Panc1 (cell line): Measurements from ENCODE around the gene BATF3. TPM values are rescaled to one million over a fixed set of nuclear protein-coding genes. Genes with fewer than 3 reads are reported as not detected.

Experiments
- ATAC-seq: fragments of 200-7000 bp; cut with Tn5 transposase; 2 replicates; pipeline ENCODE4 v1.9.1; 2020; ENCODE audit warnings: mild to moderate bottlenecking, moderate library complexity
- BruUV-seq: library from RNA; stranded (reverse); fragments of 400-500 nt; replicated peaks from 2 replicates; lab custom pipeline; 2021; lab: Mats Ljungman, UMichigan
- CTCF ChIA-PET: fragments of 300-600 bp; sonication (Branson Sonifier 250); formaldehyde crosslinking; loops from one replicate; lab custom pipeline; 2022; ENCODE audit warnings: antibody characterized with exemption; lab: Charles Lee
- POLR2A ChIA-PET: fragments of 300-600 bp; sonication (Branson Sonifier 250); formaldehyde crosslinking; loops from one replicate; lab custom pipeline; 2022; ENCODE audit warnings: antibody characterized with exemption; lab: Charles Lee
- DNase-seq: peaks from one replicate; pipeline ENCODE4 v3.0.0-alpha.2; 2010; ENCODE audit warnings: low read depth, low spot score
- H3K27ac ChIP-seq: 2 replicates; pipeline ENCODE4 v1.5.1; 2011; ENCODE audit warnings: mild to moderate bottlenecking, low read length, inconsistent platforms
- H3K27me3 ChIP-seq: fragments of 200-500 bp; sonication (Bioruptor generic); 2 replicates; pipeline ENCODE4 v1.6.0; 2014; ENCODE audit warnings: low read length, inconsistent platforms; ENCODE audit not compliant: control insufficient read depth, insufficient read depth
- H3K36me3 ChIP-seq: fragments of 200-500 bp; sonication (Bioruptor generic); 2 replicates; pipeline ENCODE4 v1.5.1; 2014; ENCODE audit warnings: inconsistent platforms, mild to moderate bottlenecking, low read length, moderate library complexity; ENCODE audit not compliant: control insufficient read depth, insufficient read depth
- H3K4me1 ChIP-seq: 2 replicates; pipeline ENCODE4 v1.5.1; 2011; ENCODE audit warnings: inconsistent platforms, mild to moderate bottlenecking, low read length, moderate library complexity; ENCODE audit not compliant: control insufficient read depth, insufficient read depth
- H3K4me3 ChIP-seq, 2 experiments: 2 replicates each; pipeline ENCODE4 v1.5.1; 2011 to 2012; ENCODE audit warnings: low read depth in 2 of 2, low read length in 2 of 2, mild to moderate bottlenecking in 2 of 2, inconsistent platforms in 1 of 2, moderate library complexity in 1 of 2
- H3K9me3 ChIP-seq: fragments of 200-500 bp; sonication (Bioruptor generic); 2 replicates; pipeline ENCODE4 v1.5.1; 2014; ENCODE audit warnings: low read depth, mild to moderate bottlenecking, inconsistent platforms, low read length, moderate library complexity; ENCODE audit not compliant: control insufficient read depth, insufficient read depth
- CTCF ChIP-seq: fragments of 450-650 bp; IDR thresholded peaks from 2 replicates; pipeline ENCODE4 v1.5.1; 2017; ENCODE audit warnings: mild to moderate bottlenecking
- POLR2AphosphoS5 ChIP-seq: IDR thresholded peaks from 2 replicates; pipeline ENCODE4 v1.6.1; 2012; ENCODE audit warnings: mild to moderate bottlenecking, low read depth, low read length, moderate library complexity
- REST ChIP-seq, 2 experiments: IDR thresholded peaks; 2 replicates each; pipeline ENCODE4 v1.6.1; 2011 to 2012; ENCODE audit warnings: low read depth in 2 of 2, control low read depth in 1 of 2, low read length in 1 of 2, mild to moderate bottlenecking in 1 of 2, moderate library complexity in 1 of 2; ENCODE audit not compliant: insufficient read depth in 1 of 2
- SIN3A ChIP-seq: IDR thresholded peaks from 2 replicates; pipeline ENCODE4 v1.6.1; 2012; ENCODE audit warnings: low read depth, mild to moderate bottlenecking, low read length, moderate library complexity, borderline replicate concordance; ENCODE audit not compliant: insufficient read depth
- TCF7L2 ChIP-seq: IDR thresholded peaks from 2 replicates; pipeline ENCODE4 v1.6.1; 2011; ENCODE audit warnings: mild to moderate bottlenecking, low read depth, low read length, inconsistent platforms
- in situ Hi-C: cut with HindIII; loops from 2 replicates; pipeline ENCODE4 v1.10.0; 2016; ENCODE audit warnings: low sequenced_read_pairs, low pct_unique_long_range_greater_than_20kb
- intact Hi-C: fragments of 100-400 bp; cut with micrococcal nuclease; formaldehyde crosslinking; loops from one replicate; pipeline ENCODE4 v1.10.0; 2022; ENCODE audit not compliant: unreplicated experiment
- total RNA-seq: library from RNA; stranded (reverse); gene quantifications from one replicate; pipeline ENCODE4 v1.2.1, GENCODE V29; 2021; ENCODE audit not compliant: unreplicated experiment

BATF3 gene
- total RNA-seq, 1 experiment from 2014 or later = 2.4 TPM

GRCh38 chr1:212670301-212670700 lies 29.3 kb downstream of the BATF3 start:
- Histone ChIP-seq H3K9me3 (no peaks in the 10 kb centered on the region), H3K27ac (no peak overlapping the region), H3K27me3 (no peaks in the 10 kb centered on the region), H3K36me3 (no peaks in the 10 kb centered on the region), H3K4me1 (no peaks in the 10 kb centered on the region), H3K4me3 (no peak overlapping the region)
- in situ Hi-C loops (no loop called here), intact Hi-C loops (no loop called here)
- BruUV-seq = no TSS peak
- CTCF ChIA-PET = no interaction called here
- POLR2A ChIA-PET = no interaction called here
- TF ChIP-seq SIN3A = no peak
- no peak for TF ChIP-seq POLR2AphosphoS5
- TF ChIP-seq CTCF = no peak
- TF ChIP-seq TCF7L2 = no peak
- no peak for TF ChIP-seq REST (IDR thresholded peaks at IDR 0.05; ENCODE audit: insufficient read depth in 1 of 2, low read depth in 2 of 2, low read length in 1 of 2)
- DNase-seq (no peak), ATAC-seq (no peak)

- no peak overlapping the region for H3K27ac ChIP-seq
- in situ Hi-C loops (no loop called here), intact Hi-C loops (loop anchor here (10.0 kb wide), 2 partner anchors 45 to 195 kb away; no protein-coding TSS in a partner anchor)
- no peaks in the 10 kb centered on the region for H3K36me3 ChIP-seq
- ATAC-seq = no peak
- POLR2A ChIA-PET = no interaction called here
- DNase-seq = no peak
- no peak overlapping the region for H3K4me3 ChIP-seq
- H3K27me3 ChIP-seq = no peaks in the 10 kb centered on the region
- CTCF ChIA-PET = no interaction called here
- no peaks in the 10 kb centered on the region for H3K9me3 ChIP-seq
- TF ChIP-seq CTCF = no peak
- TF ChIP-seq TCF7L2 = no peak
- TF ChIP-seq POLR2AphosphoS5 = no peak
- TF ChIP-seq REST (IDR thresholded peaks at IDR 0.05; ENCODE audit: insufficient read depth in 1 of 2, low read depth in 2 of 2, low read length in 1 of 2) = no peak
- no peak for TF ChIP-seq SIN3A
- BruUV-seq = no TSS peak
- no peaks in the 10 kb centered on the region for H3K4me1 ChIP-seq
Observed at GRCh38 chr1:212669600-212669999, 30.0 kb downstream of the BATF3 start.
